ENCODE measurements around the gene RBFOX2.

The RBFOX2 gene

GRCh38 chr22:35872451-35872850 is 156.2 kb downstream of the RBFOX2 start:
- Histone ChIP-seq H3K27ac (no peak overlapping the region), H3K4me3 (no peak overlapping the region), H3K36me3 (ENCODE audit: insufficient read depth, low read length) (no peaks in the 10 kb centered on the region), H3K9ac (ENCODE audit: insufficient read length) (no peak overlapping the region), H3K9me3 (ENCODE audit: low read depth, low read length) (0 out of 2 replicates have a peak, but pooled peaks cover 2% of the 10 kb centered on the region)
- no peak for TF ChIP-seq POLR2AphosphoS5 (IDR thresholded peaks at IDR 0.05; ENCODE audit: borderline replicate concordance, low read depth, low read length)
- TF ChIP-seq FOXP2 (optimal IDR thresholded peaks at IDR 0.05; ENCODE audit: control extremely low read depth, extremely low read length, insufficient read depth), result no peak
- TF ChIP-seq EZH2 (IDR thresholded peaks at IDR 0.05), result no peak
- no peak for DNase-seq (ENCODE audit: low read depth, low spot score)

DNA sequence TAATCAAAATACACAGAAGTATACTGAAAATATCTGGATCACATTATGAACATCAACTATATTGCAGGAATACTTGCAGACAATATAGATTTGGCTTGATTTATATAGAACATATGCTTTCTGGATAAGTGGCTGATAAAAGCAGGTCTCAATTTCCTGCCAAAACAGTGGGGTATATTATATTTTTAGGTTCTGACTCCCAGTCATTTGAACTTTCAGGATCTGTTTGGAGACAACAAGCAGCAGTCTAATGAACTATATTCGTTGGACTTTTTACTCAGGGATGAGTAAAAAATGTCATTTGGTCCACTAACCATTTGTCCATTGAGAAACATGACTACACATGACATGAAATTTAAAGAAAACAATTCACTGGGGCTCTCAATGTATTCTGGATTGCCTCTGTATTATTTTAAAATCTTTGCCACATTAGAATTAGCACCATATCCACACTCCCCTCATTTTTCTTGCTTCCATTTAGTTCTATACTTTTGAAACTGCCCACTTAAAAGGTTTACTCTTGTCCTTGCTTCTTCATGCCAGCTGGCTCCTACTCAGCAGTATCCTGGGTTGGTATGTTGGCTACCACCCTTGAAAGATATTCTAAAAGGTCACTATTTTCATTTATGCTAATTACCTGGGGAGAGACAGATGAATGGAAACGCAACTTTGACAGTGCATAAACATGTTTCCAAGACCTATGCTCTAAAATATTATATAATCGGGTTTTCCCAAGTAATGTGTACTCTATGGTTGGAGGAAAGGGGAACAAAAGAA is 157.9 kb downstream of the RBFOX2 start:
- 0 out of 2 replicates have a peak, but pooled peaks cover 2% of the 10 kb centered on the region for H3K9me3 ChIP-seq (ENCODE audit: low read depth, low read length)

DNA sequence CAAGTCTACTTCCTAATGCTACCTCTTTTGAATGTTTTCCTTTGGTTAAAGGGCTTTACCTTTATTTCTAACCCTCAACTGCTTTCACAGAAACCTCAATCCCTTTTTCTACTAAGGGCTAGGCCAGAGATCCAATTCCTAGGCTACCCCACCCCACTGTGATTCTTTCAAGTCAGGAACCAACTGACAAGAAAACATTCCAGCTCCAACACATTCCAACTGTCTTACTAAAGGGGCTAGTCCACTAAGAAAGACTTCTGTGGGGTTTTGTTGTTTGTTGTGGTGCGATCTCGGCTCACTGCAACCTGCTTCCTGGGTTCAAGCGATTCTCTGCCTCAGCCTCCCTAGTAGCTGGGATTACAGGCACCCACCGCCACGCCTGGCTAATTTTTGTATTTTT is 159.7 kb downstream of the RBFOX2 start:
- Histone ChIP-seq H3K36me3 (ENCODE audit: insufficient read depth, low read length) (no peaks in the 10 kb centered on the region), H3K27ac (no peak overlapping the region), H3K9me3 (ENCODE audit: low read depth, low read length) (no peaks in the 10 kb centered on the region), H3K4me3 (no peak overlapping the region), H3K9ac (ENCODE audit: insufficient read length) (no peak overlapping the region)
- no peak for TF ChIP-seq FOXP2 (optimal IDR thresholded peaks at IDR 0.05; ENCODE audit: control extremely low read depth, extremely low read length, insufficient read depth)
- no peak for DNase-seq (ENCODE audit: low read depth, low spot score)

More for the DNA sequence above, 157.9 kb downstream of the RBFOX2 start:
- H3K4me3 ChIP-seq, result peak overlapping the region; percentile 6; the same call in 1 of the 2 replicates
- peak overlapping the region; percentile 40; the same call in 1 of the 2 replicates for H3K27ac ChIP-seq
- TF ChIP-seq FOXP2 (optimal IDR thresholded peaks at IDR 0.05; ENCODE audit: control extremely low read depth, extremely low read length, insufficient read depth) (no peak), EZH2 (IDR thresholded peaks at IDR 0.05) (no peak), POLR2AphosphoS5 (IDR thresholded peaks at IDR 0.05; ENCODE audit: borderline replicate concordance, low read depth, low read length) (no peak)
- H3K9ac ChIP-seq (ENCODE audit: insufficient read length), result no peak overlapping the region
- DNase-seq (ENCODE audit: low read depth, low spot score), result no peak
- no peaks in the 10 kb centered on the region for H3K36me3 ChIP-seq (ENCODE audit: insufficient read depth, low read length)

DNA sequence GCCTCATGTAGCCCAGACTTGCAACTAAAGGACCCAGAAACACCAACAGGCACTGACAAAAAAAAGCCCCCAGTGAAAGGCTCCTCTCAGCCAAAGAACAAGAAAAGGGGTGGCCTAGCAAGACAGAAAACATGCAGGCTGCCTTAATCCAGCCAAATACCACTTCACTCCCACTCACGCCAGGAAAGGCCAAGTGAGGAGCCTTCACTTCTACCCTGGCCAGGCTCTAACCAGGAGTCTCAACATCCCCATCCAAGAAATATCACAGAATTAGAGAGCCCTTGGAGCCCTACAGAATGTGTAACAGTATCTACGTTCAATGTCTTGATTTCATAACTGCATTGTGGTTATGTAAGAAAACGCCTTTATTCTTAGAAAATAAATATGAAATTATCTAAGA is 162.0 kb downstream of the RBFOX2 start:
- Histone ChIP-seq H3K4me3 (no peak overlapping the region), H3K9ac (ENCODE audit: insufficient read length) (no peak overlapping the region), H3K9me3 (ENCODE audit: low read depth, low read length) (no peaks in the 10 kb centered on the region), H3K27ac (no peak overlapping the region), H3K36me3 (ENCODE audit: insufficient read depth, low read length) (no peaks in the 10 kb centered on the region)
- TF ChIP-seq POLR2AphosphoS5 (IDR thresholded peaks at IDR 0.05; ENCODE audit: borderline replicate concordance, low read depth, low read length) (no peak), EZH2 (IDR thresholded peaks at IDR 0.05) (no peak)
- DNase-seq (ENCODE audit: low read depth, low spot score), result no peak

GRCh38 chr22:35864545-35865165 is 164.0 kb downstream of the RBFOX2 start:
- no peaks in the 10 kb centered on the region for H3K9me3 ChIP-seq (ENCODE audit: low read depth, low read length)
- no peak overlapping the region for H3K4me3 ChIP-seq
- H3K27ac ChIP-seq, result no peak overlapping the region
- no peaks in the 10 kb centered on the region for H3K36me3 ChIP-seq (ENCODE audit: insufficient read depth, low read length)
- H3K9ac ChIP-seq (ENCODE audit: insufficient read length), result no peak overlapping the region
- DNase-seq (ENCODE audit: low read depth, low spot score), result no peak
- TF ChIP-seq POLR2AphosphoS5 (IDR thresholded peaks at IDR 0.05; ENCODE audit: borderline replicate concordance, low read depth, low read length) (no peak), EZH2 (IDR thresholded peaks at IDR 0.05) (no peak), FOXP2 (optimal IDR thresholded peaks at IDR 0.05; ENCODE audit: control extremely low read depth, extremely low read length, insufficient read depth) (no peak)

DNA sequence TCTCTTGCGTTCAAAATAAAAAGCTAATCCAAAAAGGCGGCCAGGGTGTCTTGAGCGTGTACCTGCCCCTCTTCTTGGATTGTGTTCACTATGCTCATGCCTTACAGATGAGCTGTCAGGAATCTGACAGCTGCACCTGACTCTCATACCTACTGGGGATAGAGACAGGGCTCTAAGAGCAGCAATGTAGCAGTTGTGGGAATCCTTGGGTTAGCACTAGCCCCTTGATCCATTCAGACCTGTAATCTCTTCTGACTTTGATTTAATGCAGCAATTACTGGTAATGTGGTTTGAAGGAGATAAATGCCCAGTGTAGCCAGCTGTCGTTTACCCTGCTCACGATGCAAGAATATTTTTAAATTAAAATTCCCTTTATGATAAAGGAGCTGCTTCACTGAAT is 165.2 kb downstream of the RBFOX2 start:
- H3K4me3 ChIP-seq, result no peak overlapping the region
- H3K36me3 ChIP-seq (ENCODE audit: insufficient read depth, low read length), result no peaks in the 10 kb centered on the region
- no peak for TF ChIP-seq EZH2 (IDR thresholded peaks at IDR 0.05)
- TF ChIP-seq POLR2AphosphoS5 (IDR thresholded peaks at IDR 0.05; ENCODE audit: borderline replicate concordance, low read depth, low read length), result no peak
- TF ChIP-seq FOXP2 (optimal IDR thresholded peaks at IDR 0.05; ENCODE audit: control extremely low read depth, extremely low read length, insufficient read depth), result no peak
- no peak for DNase-seq (ENCODE audit: low read depth, low spot score)
- no peak overlapping the region for H3K9ac ChIP-seq (ENCODE audit: insufficient read length)
- no peak overlapping the region for H3K27ac ChIP-seq
- no peaks in the 10 kb centered on the region for H3K9me3 ChIP-seq (ENCODE audit: low read depth, low read length)

DNA sequence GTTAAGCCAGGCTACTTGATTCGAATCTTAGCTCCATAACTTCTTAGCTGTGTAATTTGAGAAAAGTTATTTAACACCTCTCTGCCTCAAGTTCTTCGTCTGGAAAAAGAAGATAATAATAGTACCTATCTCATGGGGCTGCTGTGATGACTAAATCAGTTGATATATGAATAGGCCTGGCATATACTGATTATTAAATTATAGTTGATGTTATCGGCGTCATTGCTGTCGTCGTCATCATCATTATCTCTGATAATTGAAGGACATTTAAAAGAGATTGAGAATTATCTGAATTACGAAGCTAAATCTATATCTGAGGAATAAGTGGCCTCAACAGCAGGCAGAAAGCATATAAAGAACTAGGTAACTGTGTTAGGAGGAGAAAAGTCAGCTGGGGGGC is 165.9 kb downstream of the RBFOX2 start:
- Histone ChIP-seq H3K9me3 (ENCODE audit: low read depth, low read length) (no peaks in the 10 kb centered on the region), H3K27ac (no peak overlapping the region), H3K4me3 (no peak overlapping the region), H3K36me3 (ENCODE audit: insufficient read depth, low read length) (no peaks in the 10 kb centered on the region), H3K9ac (ENCODE audit: insufficient read length) (no peak overlapping the region)
- TF ChIP-seq POLR2AphosphoS5 (IDR thresholded peaks at IDR 0.05; ENCODE audit: borderline replicate concordance, low read depth, low read length), result no peak
- no peak for TF ChIP-seq FOXP2 (optimal IDR thresholded peaks at IDR 0.05; ENCODE audit: control extremely low read depth, extremely low read length, insufficient read depth)
- no peak for TF ChIP-seq EZH2 (IDR thresholded peaks at IDR 0.05)
- DNase-seq (ENCODE audit: low read depth, low spot score), result no peak

- Histone ChIP-seq H3K9ac (ENCODE audit: insufficient read length) (no peak overlapping the region), H3K27ac (no peak overlapping the region), H3K36me3 (ENCODE audit: insufficient read depth, low read length) (no peaks in the 10 kb centered on the region), H3K9me3 (ENCODE audit: low read depth, low read length) (no peaks in the 10 kb centered on the region), H3K4me3 (no peak overlapping the region)
- no peak for DNase-seq (ENCODE audit: low read depth, low spot score)
- TF ChIP-seq EZH2 (IDR thresholded peaks at IDR 0.05) (no peak), FOXP2 (optimal IDR thresholded peaks at IDR 0.05; ENCODE audit: control extremely low read depth, extremely low read length, insufficient read depth) (no peak), POLR2AphosphoS5 (IDR thresholded peaks at IDR 0.05; ENCODE audit: borderline replicate concordance, low read depth, low read length) (no peak)
These were observed 167.2 kb downstream of the RBFOX2 start for GRCh38 chr22:35861451-35861850.

All from SK-N-MC (cell line).